Cardiac fibroblast (primary cell): ENCODE measurements around the gene MEX3A.

Experiments used
- DNase-seq, 2 donors: peaks; one replicate each; pipeline versions ENCODE4 v3.0.0 to v3.0.0-alpha.2; 2010; ENCODE audit warnings: low read depth in 2 of 2
- H3K4me3 ChIP-seq, 2 donors: replicated peaks in 1 of 2; 1 replicate in 1 of 2; 2 replicates in 1 of 2; pipeline ENCODE4 v1.5.1; 2011; ENCODE audit warnings: low read depth in 2 of 2, low read length in 2 of 2, mild to moderate bottlenecking in 2 of 2, moderate library complexity in 1 of 2
- CTCF ChIP-seq: IDR thresholded peaks from one replicate; pipeline ENCODE4 v1.5.1; 2011; ENCODE audit warnings: low read depth, mild to moderate bottlenecking, low read length, inconsistent platforms

Gene MEX3A

GRCh38 chr1:156111355-156111962, 29.2 kb upstream of the MEX3A start:
- H3K4me3 ChIP-seq: no peak overlapping the region
- no peak for TF ChIP-seq CTCF

GRCh38 chr1:156110252-156110651, 28.0 kb upstream of the MEX3A start:
- H3K4me3 ChIP-seq: no peak overlapping the region
- no peak for TF ChIP-seq CTCF
- DNase-seq: no peak

More at GRCh38 chr1:156111355-156111962, 29.2 kb upstream of the MEX3A start:
- DNase-seq: peak in 1 of 2 donors; percentile 60

- no peak for TF ChIP-seq CTCF
- H3K4me3 ChIP-seq: no peak overlapping the region
- DNase-seq: no peak
These were observed 26.5 kb upstream of the MEX3A start for GRCh38 chr1:156108664-156109241.

- no peak overlapping the region for H3K4me3 ChIP-seq
- TF ChIP-seq CTCF: no peak
- no peak for DNase-seq
These were observed 25.8 kb upstream of the MEX3A start for GRCh38 chr1:156108057-156108456.

GRCh38 chr1:156106624-156107488, 24.6 kb upstream of the MEX3A start:
- peak; percentile 31 to 61 for DNase-seq
- TF ChIP-seq CTCF: no peak
- no peak overlapping the region for H3K4me3 ChIP-seq

GRCh38 chr1:156104861-156105832, 22.9 kb upstream of the MEX3A start:
- DNase-seq: peak in 1 of 2 donors; percentile 84
- no peak for TF ChIP-seq CTCF
- no peak overlapping the region for H3K4me3 ChIP-seq
